ENCODE results near the gene PPY. TPM values are rescaled to one million over a fixed set of nuclear protein-coding genes. Genes with fewer than 3 reads are reported as not detected.

Gene PPY
- total and polyA plus RNA-seq, 10 of the 15 experiments (the other 5 are each of a cell fraction or from before 2014, with no cell fraction given): 0.91 TPM; not detected in 9

DNA sequence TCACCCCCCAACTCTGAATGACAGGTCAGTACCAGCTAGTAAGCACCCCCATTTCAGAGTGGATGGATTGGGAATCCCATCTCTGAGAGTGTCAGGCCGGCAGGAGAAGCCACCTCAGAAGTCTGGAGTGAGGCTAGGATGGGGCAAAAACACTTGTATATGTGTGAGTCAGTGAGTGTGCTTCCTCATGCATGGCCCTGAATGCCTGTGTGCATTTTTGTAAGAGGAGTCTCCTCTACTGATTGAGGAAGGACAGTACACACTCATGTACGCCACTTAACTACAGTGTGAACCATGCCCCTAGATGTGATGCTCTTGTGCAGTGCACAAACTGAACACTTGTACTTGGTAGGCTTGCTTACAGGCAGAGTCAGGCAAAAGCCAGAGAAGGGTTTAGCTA, 39.9 kb upstream of the PPY start:
- H3K4me2 ChIP-seq (ENCODE audit: control insufficient read depth, insufficient read depth): no peak overlapping the region
- no peak overlapping the region for H3K4me3 ChIP-seq
- intact Hi-C loops (cut with micrococcal nuclease; ENCODE audit: unreplicated experiment) (no loop called here), in situ Hi-C loops (cut with MboI) (no loop called here)
- peaks cover 5 to 21% of the 10 kb centered on the region in 2 experiments for H3K27me3 ChIP-seq (replicated peaks in 1 of 2; ENCODE audit: control insufficient read depth in 2 of 2, insufficient read depth in 2 of 2, low read length in 1 of 2)
- RAD21 ChIA-PET (ENCODE audit: unreplicated experiment): no interaction called here
- no TSS peak for BruUV-seq (replicated peaks)
- no peaks in the 10 kb centered on the region for H3K9me3 ChIP-seq (replicated peaks; ENCODE audit: control insufficient read depth, insufficient read depth, low read length)
- no peak for FAIRE-seq
- H3K36me3 ChIP-seq (ENCODE audit: control insufficient read depth in 2 of 2, insufficient read depth in 2 of 2, low read length in 1 of 2): no peaks in the 10 kb centered on the region
- no peak for DNase-seq (ENCODE audit: low read depth, low spot score)
- no peaks in the 10 kb centered on the region for H3K4me1 ChIP-seq (ENCODE audit: control insufficient read depth, insufficient read depth, low read length)
- ATAC-seq: no peak
- H3K79me2 ChIP-seq (ENCODE audit: control insufficient read depth, insufficient read depth, low read length): no peaks in the 10 kb centered on the region
- SMC1A ChIA-PET (ENCODE audit: uncharacterized antibody, unreplicated experiment): interaction anchor here (1.3 kb wide), 1 partner anchor 10 kb away, joined by 3 read pairs; no protein-coding TSS in a partner anchor
- no peaks in the 10 kb centered on the region for H4K20me1 ChIP-seq (ENCODE audit: control insufficient read depth, insufficient read depth)
- TF ChIP-seq YY1 (IDR thresholded peaks at IDR 0.05; ENCODE audit: low read depth, low read length) (no peak), CHD2 (IDR thresholded peaks at IDR 0.05; ENCODE audit: borderline replicate concordance, low read depth, low read length) (no peak), HCFC1 (IDR thresholded peaks at IDR 0.05; ENCODE audit: low read length) (no peak), GATAD2B (conservative IDR thresholded peaks at IDR 0.05; ENCODE audit: low read depth) (no peak), STAT1 (conservative IDR thresholded peaks at IDR 0.05) (no peak), BACH1 (IDR thresholded peaks at IDR 0.05; ENCODE audit: borderline replicate concordance) (no peak), EGR1 (IDR thresholded peaks at IDR 0.05; ENCODE audit: borderline replicate concordance in 1 of 2, low read depth in 2 of 2, low read length in 2 of 2) (no peak), ESRRA (IDR thresholded peaks at IDR 0.05; ENCODE audit: low read length) (no peak), TAF1 (IDR thresholded peaks at IDR 0.05; ENCODE audit: borderline replicate concordance, low read depth, low read length) (no peak), SMC3 (IDR thresholded peaks at IDR 0.05; ENCODE audit: borderline replicate concordance, low read length) (no peak), KLF5 (IDR thresholded peaks at IDR 0.05; ENCODE audit: partially characterized antibody) (no peak)
- TF ChIP-seq, protein P1, sequence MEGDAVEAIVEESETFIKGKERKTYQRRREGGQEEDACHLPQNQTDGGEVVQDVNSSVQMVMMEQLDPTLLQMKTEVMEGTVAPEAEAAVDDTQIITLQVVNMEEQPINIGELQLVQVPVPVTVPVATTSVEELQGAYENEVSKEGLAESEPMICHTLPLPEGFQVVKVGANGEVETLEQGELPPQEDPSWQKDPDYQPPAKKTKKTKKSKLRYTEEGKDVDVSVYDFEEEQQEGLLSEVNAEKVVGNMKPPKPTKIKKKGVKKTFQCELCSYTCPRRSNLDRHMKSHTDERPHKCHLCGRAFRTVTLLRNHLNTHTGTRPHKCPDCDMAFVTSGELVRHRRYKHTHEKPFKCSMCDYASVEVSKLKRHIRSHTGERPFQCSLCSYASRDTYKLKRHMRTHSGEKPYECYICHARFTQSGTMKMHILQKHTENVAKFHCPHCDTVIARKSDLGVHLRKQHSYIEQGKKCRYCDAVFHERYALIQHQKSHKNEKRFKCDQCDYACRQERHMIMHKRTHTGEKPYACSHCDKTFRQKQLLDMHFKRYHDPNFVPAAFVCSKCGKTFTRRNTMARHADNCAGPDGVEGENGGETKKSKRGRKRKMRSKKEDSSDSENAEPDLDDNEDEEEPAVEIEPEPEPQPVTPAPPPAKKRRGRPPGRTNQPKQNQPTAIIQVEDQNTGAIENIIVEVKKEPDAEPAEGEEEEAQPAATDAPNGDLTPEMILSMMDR (IDR thresholded peaks at IDR 0.05 in 2 of 3, conservative IDR thresholded peaks at IDR 0.05 in 1 of 3; ENCODE audit: control insufficient read depth in 2 of 3, extremely low read depth in 1 of 3, insufficient read depth in 1 of 3, low read depth in 3 of 3, low read length in 3 of 3): no peak
- TF ChIP-seq, protein P2, sequence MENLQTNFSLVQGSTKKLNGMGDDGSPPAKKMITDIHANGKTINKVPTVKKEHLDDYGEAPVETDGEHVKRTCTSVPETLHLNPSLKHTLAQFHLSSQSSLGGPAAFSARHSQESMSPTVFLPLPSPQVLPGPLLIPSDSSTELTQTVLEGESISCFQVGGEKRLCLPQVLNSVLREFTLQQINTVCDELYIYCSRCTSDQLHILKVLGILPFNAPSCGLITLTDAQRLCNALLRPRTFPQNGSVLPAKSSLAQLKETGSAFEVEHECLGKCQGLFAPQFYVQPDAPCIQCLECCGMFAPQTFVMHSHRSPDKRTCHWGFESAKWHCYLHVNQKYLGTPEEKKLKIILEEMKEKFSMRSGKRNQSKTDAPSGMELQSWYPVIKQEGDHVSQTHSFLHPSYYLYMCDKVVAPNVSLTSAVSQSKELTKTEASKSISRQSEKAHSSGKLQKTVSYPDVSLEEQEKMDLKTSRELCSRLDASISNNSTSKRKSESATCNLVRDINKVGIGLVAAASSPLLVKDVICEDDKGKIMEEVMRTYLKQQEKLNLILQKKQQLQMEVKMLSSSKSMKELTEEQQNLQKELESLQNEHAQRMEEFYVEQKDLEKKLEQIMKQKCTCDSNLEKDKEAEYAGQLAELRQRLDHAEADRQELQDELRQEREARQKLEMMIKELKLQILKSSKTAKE (IDR thresholded peaks at IDR 0.05; ENCODE audit: low read depth, poor library complexity, severe bottlenecking): no peak
- TF ChIP-seq, protein P3, sequence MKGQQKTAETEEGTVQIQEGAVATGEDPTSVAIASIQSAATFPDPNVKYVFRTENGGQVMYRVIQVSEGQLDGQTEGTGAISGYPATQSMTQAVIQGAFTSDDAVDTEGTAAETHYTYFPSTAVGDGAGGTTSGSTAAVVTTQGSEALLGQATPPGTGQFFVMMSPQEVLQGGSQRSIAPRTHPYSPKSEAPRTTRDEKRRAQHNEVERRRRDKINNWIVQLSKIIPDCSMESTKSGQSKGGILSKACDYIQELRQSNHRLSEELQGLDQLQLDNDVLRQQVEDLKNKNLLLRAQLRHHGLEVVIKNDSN (IDR thresholded peaks at IDR 0.05; ENCODE audit: borderline replicate concordance, extremely low read length, insufficient read depth, low read depth, low read length): no peak
- H3K9ac ChIP-seq (ENCODE audit: control insufficient read depth, insufficient read depth, low read length): no peak overlapping the region
- H3K27ac ChIP-seq (ENCODE audit: control insufficient read depth, insufficient read depth): no peak overlapping the region
- 80% methylated on average over 2 of the region's 2 CpGs for WGBS (ENCODE audit: insufficient coverage, insufficient replicate concordance, low lambda C conversion rate, missing lambda C conversion rate)
- CTCF ChIA-PET: no interaction called here
- no peak overlapping the region for H2AFZ ChIP-seq (ENCODE audit: control insufficient read depth, low read depth, low read length)
- POLR2A ChIA-PET: no interaction called here
